ENCODE measurements around the gene MSI2. TPM values are rescaled to one million over a fixed set of nuclear protein-coding genes. Genes with fewer than 3 reads are reported as not detected.

MSI2 gene
- total RNA-seq, 2 experiments from 2014 or later: 107 to 111 TPM

- Mint-ChIP-seq H3K36me3 (ENCODE audit: low read depth) (no peaks in the 10 kb centered on the region), H3K27ac (no peak overlapping the region), H3K4me1 (peaks cover 2% of the 10 kb centered on the region), H3K9me3 (no peaks in the 10 kb centered on the region), H3K27me3 (peaks cover 4% of the 10 kb centered on the region), H3K4me3 (no peak overlapping the region)
- no peak for DNase-seq
- ChIA-PET POLR2A (no interaction called here), CTCF (interaction anchor here (1.1 kb wide), 1 partner anchor 484 kb away, joined by 4 read pairs; no protein-coding TSS in a partner anchor)
Measured at GRCh38 chr17:57727630-57728175, 471.4 kb downstream of the MSI2 start.

- no peak for DNase-seq
- ChIA-PET CTCF (no interaction called here), POLR2A (no interaction called here)
- H3K4me3 Mint-ChIP-seq: no peak overlapping the region
- no peaks in the 10 kb centered on the region for H3K36me3 Mint-ChIP-seq (ENCODE audit: low read depth)
- H3K27ac Mint-ChIP-seq: no peak overlapping the region
- no peaks in the 10 kb centered on the region for H3K4me1 Mint-ChIP-seq
- peaks cover 12% of the 10 kb centered on the region for H3K27me3 Mint-ChIP-seq
- no peaks in the 10 kb centered on the region for H3K9me3 Mint-ChIP-seq
Measured at GRCh38 chr17:57730026-57730701, 473.8 kb downstream of the MSI2 start.

GRCh38 chr17:57732062-57732461 is 475.7 kb downstream of the MSI2 start:
- H3K9me3 Mint-ChIP-seq: no peaks in the 10 kb centered on the region
- H3K36me3 Mint-ChIP-seq (ENCODE audit: low read depth): no peaks in the 10 kb centered on the region
- H3K4me3 Mint-ChIP-seq: no peak overlapping the region
- H3K27me3 Mint-ChIP-seq: peaks cover 12% of the 10 kb centered on the region
- H3K27ac Mint-ChIP-seq: no peak overlapping the region
- no peaks in the 10 kb centered on the region for H3K4me1 Mint-ChIP-seq
- DNase-seq: no peak
- ChIA-PET POLR2A (no interaction called here), CTCF (interaction anchor here (1.1 kb wide), 1 partner anchor 60 kb away, joined by 6 read pairs; no protein-coding TSS in a partner anchor)

- Mint-ChIP-seq H3K4me1 (no peaks in the 10 kb centered on the region), H3K27ac (no peak overlapping the region), H3K27me3 (peaks cover 12% of the 10 kb centered on the region), H3K36me3 (ENCODE audit: low read depth) (no peaks in the 10 kb centered on the region), H3K4me3 (no peak overlapping the region), H3K9me3 (no peaks in the 10 kb centered on the region)
- ChIA-PET CTCF (interaction anchor here (1.1 kb wide), 1 partner anchor 61 kb away, joined by 6 read pairs; no protein-coding TSS in a partner anchor), POLR2A (no interaction called here)
- DNase-seq: no peak
Measured at GRCh38 chr17:57733085-57733484, 476.8 kb downstream of the MSI2 start.

Other genes starting within 250 kb of the MSI2 start
- 10 to 100 TPM; 19.9 to 22.4 TPM for gene AKAP1, start 171.3 kb upstream of the MSI2 start, total RNA-seq

All from activated CD4-positive, alpha-beta memory T cell treated with anti-CD3 and anti-CD28 coated beads, Interleukin-2, amount 10 ng/mL, durations not matched to agents 7 days and 5 days (primary cell).